K562 (cell line): ENCODE results near the gene DBI. TPM values are rescaled to one million over a fixed set of nuclear protein-coding genes. Genes with fewer than 3 reads are reported as not detected.

Experiments
- CBX5 ChIP-seq: IDR thresholded peaks from 2 replicates; pipeline ENCODE4 v1.6.1; 2014; ENCODE audit warnings: low read depth, borderline replicate concordance
- EGR1 ChIP-seq: fragments of 450-650 bp; conservative IDR thresholded peaks from 2 replicates; pipeline ENCODE4 v1.6.1; 2017; ENCODE audit warnings: mild to moderate bottlenecking
- EP400 ChIP-seq: fragments of 450-650 bp; IDR thresholded peaks from 2 replicates; pipeline ENCODE4 v1.6.1; 2017; ENCODE audit warnings: antibody characterized with exemption, mild to moderate bottlenecking, moderate library complexity
- ETV1 ChIP-seq: fragments of 450-650 bp; conservative IDR thresholded peaks from 2 replicates; pipeline ENCODE4 v1.6.1; 2016; ENCODE audit warnings: missing genetic modification characterization, control low read depth, low read depth, missing compliant biosample characterization
- ETV5 ChIP-seq: sonication (generic); formaldehyde crosslinking; IDR thresholded peaks from 2 replicates; pipeline ENCODE4 v1.4.0; 2020; ENCODE audit warnings: low read depth, mild to moderate bottlenecking, missing genetic modification reagents
- FOXP1 ChIP-seq: sonication (generic); formaldehyde crosslinking; IDR thresholded peaks from 2 replicates; pipeline ENCODE4 v1.8.0; 2022; ENCODE audit warnings: mild to moderate bottlenecking, missing genetic modification reagents
- L3MBTL2 ChIP-seq: fragments of 450-650 bp; IDR thresholded peaks from 2 replicates; pipeline ENCODE4 v1.6.1; 2016; ENCODE audit warnings: mild to moderate bottlenecking, moderate library complexity
- MIER1 ChIP-seq: fragments of 450-650 bp; IDR thresholded peaks from 2 replicates; pipeline ENCODE4 v1.6.1; 2016; ENCODE audit warnings: antibody characterized with exemption, mild to moderate bottlenecking, low read depth
- PCBP2 ChIP-seq: fragments of 200-400 bp; formaldehyde crosslinking; IDR thresholded peaks from 2 replicates; pipeline ENCODE4 v1.6.1; 2018; ENCODE audit warnings: low read length, low read depth, mild to moderate bottlenecking, moderate library complexity; ENCODE audit not compliant: poor library complexity, severe bottlenecking
- PHF20 ChIP-seq: fragments of 450-650 bp; IDR thresholded peaks from 2 replicates; pipeline ENCODE4 v1.6.1; 2018; ENCODE audit not compliant: partially characterized antibody
- PHF21A ChIP-seq: fragments of 450-650 bp; IDR thresholded peaks from 2 replicates; pipeline ENCODE4 v1.6.1; 2017; ENCODE audit warnings: low read depth, borderline replicate concordance
- PPARD ChIP-seq: fragments of 250-450 bp; sonication (Bioruptor Pico); IDR thresholded peaks from 2 replicates; pipeline ENCODE4 v1.8.0; 2022; ENCODE audit warnings: inconsistent platforms, mild to moderate bottlenecking, moderate library complexity
- RAD51 ChIP-seq: fragments of 450-650 bp; IDR thresholded peaks from 2 replicates; pipeline ENCODE4 v1.7.1; 2016; ENCODE audit warnings: low read depth, mild to moderate bottlenecking, borderline replicate concordance
- SAFB ChIP-seq: fragments of 200-400 bp; formaldehyde crosslinking; IDR thresholded peaks from 2 replicates; pipeline ENCODE4 v1.6.1; 2017; ENCODE audit warnings: low read depth, low read length, borderline replicate concordance
- SREBF2 ChIP-seq: sonication (generic); formaldehyde crosslinking; IDR thresholded peaks from 2 replicates; pipeline ENCODE4 v1.4.0; 2020; ENCODE audit warnings: mild to moderate bottlenecking, missing genetic modification reagents
- STAT5B ChIP-seq: fragments of 250-450 bp; sonication (Bioruptor Pico); IDR thresholded peaks from 2 replicates; pipeline ENCODE4 v1.8.0; 2021; ENCODE audit warnings: mild to moderate bottlenecking, inconsistent platforms
- SUPT5H ChIP-seq: fragments of 450-650 bp; IDR thresholded peaks from 2 replicates; pipeline ENCODE4 v1.6.1; 2016
- ZC3H4 ChIP-seq: sonication (generic); formaldehyde crosslinking; IDR thresholded peaks from 2 replicates; pipeline ENCODE4 v1.9.0; 2021; ENCODE audit warnings: missing genetic modification reagents, borderline replicate concordance
- ZFP1 ChIP-seq: fragments of 450-650 bp; formaldehyde crosslinking; IDR thresholded peaks from 2 replicates; pipeline ENCODE4 v1.4.0; 2020; ENCODE audit warnings: mild to moderate bottlenecking, mixed read lengths
- ZFPM2 ChIP-seq: fragments of 250-450 bp; sonication (Bioruptor Pico); IDR thresholded peaks from 2 replicates; pipeline ENCODE4 v1.5.1; 2022; ENCODE audit warnings: mild to moderate bottlenecking
- ZNF133 ChIP-seq: fragments of 250-450 bp; sonication (Bioruptor Pico); IDR thresholded peaks from 2 replicates; pipeline ENCODE4 v1.4.0; 2020; ENCODE audit warnings: mild to moderate bottlenecking
- ZNF232 ChIP-seq: sonication (generic); formaldehyde crosslinking; IDR thresholded peaks from 2 replicates; pipeline ENCODE4 v1.8.0; 2022; ENCODE audit warnings: mild to moderate bottlenecking, missing genetic modification reagents
- ZNF408 ChIP-seq: fragments of 250-450 bp; sonication (Bioruptor Pico); IDR thresholded peaks from 2 replicates; pipeline ENCODE4 v1.4.0; 2020; ENCODE audit warnings: low read depth, mild to moderate bottlenecking, moderate library complexity
- polyA plus RNA-seq, 8 experiments: library from polyadenylated mRNA; depleted of rRNA in 4 of 8; stranded (reverse) in 5 of 8; unstranded in 3 of 8; fragments of >200 nt; fragmentation: Nextera tagmentation in 2 of 8; fragmentation: Illumina TruSeq in 1 of 8; extraction: Ambion mirVana in 2 of 8; extraction: Trizol in 1 of 8; gene quantifications; 2 replicates each; pipeline versions ENCODE4 v1.2.1 to v1.2.3, GENCODE V29; 2011 to 2014; ENCODE audit warnings: inconsistent platforms in 1 of 8, missing spikeins in 1 of 8
- total RNA-seq, 7 experiments: library from RNA; depleted of rRNA in 6 of 7; stranded (reverse); fragments of >200 nt in 6 of 7; fragmentation: Illumina TruSeq in 2 of 7; extraction: Trizol in 2 of 7; gene quantifications; 2 replicates each; pipeline versions ENCODE4 v1.2.1 to v1.2.3, GENCODE V29; 2011 to 2021; ENCODE audit warnings: low replicate concordance in 1 of 7
- TF ChIP-seq, protein P1 (sequence below): fragments of 250-450 bp; sonication (Bioruptor Pico); IDR thresholded peaks from 2 replicates; pipeline ENCODE4 v1.5.0; 2021; ENCODE audit warnings: mild to moderate bottlenecking, moderate library complexity
- TF ChIP-seq, protein P2 (sequence below): fragments of 200-800 bp; sonication (Bioruptor generic); IDR thresholded peaks from 2 replicates; pipeline ENCODE4 v1.6.1; 2017; ENCODE audit warnings: missing genetic modification characterization, missing compliant biosample characterization
- TF ChIP-seq, protein P3 (sequence below): fragments of 450-650 bp; formaldehyde crosslinking; IDR thresholded peaks from 2 replicates; pipeline ENCODE4 v1.4.0; 2022; ENCODE audit warnings: mild to moderate bottlenecking, moderate library complexity

Gene DBI
- total and polyA plus RNA-seq, 9 of the 15 experiments (the other 6 are each of a cell fraction or from before 2014, with no cell fraction given) = 55.8 to 443 (median 194) TPM

DNA sequence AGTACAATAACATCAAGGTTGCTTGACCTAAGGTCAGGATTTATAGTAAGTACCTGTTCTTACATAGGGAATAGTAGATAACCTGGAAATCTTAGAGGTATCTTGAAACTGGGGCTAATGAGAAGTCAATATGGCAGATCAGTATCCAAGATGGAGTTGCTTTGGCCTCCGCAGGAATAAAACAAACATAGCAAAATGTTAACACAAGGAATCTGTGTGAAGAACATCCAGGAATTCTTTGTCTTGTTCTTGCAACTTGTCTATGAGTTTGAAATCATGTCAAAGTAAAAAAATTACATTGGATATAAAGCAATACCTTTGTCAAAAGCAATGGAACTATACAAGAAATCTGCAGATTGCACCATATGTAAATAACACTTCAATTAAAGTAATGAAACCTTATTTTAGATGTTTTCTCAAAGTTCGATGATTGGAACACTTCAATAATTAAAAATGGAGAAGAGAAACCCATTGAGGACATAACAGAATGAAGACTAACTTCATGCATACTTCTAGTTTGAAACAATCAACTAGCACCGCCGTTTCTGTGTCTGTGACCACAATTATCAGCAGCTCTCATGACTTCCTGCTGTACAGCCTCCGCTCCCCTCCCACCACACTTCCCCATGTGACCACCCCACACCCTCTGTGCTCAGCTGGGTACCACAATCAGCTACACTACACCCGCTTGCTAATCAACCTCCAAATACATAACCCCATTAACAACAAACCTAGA, 27.8 kb upstream of the DBI start (continued):
- TF ChIP-seq, protein P1, sequence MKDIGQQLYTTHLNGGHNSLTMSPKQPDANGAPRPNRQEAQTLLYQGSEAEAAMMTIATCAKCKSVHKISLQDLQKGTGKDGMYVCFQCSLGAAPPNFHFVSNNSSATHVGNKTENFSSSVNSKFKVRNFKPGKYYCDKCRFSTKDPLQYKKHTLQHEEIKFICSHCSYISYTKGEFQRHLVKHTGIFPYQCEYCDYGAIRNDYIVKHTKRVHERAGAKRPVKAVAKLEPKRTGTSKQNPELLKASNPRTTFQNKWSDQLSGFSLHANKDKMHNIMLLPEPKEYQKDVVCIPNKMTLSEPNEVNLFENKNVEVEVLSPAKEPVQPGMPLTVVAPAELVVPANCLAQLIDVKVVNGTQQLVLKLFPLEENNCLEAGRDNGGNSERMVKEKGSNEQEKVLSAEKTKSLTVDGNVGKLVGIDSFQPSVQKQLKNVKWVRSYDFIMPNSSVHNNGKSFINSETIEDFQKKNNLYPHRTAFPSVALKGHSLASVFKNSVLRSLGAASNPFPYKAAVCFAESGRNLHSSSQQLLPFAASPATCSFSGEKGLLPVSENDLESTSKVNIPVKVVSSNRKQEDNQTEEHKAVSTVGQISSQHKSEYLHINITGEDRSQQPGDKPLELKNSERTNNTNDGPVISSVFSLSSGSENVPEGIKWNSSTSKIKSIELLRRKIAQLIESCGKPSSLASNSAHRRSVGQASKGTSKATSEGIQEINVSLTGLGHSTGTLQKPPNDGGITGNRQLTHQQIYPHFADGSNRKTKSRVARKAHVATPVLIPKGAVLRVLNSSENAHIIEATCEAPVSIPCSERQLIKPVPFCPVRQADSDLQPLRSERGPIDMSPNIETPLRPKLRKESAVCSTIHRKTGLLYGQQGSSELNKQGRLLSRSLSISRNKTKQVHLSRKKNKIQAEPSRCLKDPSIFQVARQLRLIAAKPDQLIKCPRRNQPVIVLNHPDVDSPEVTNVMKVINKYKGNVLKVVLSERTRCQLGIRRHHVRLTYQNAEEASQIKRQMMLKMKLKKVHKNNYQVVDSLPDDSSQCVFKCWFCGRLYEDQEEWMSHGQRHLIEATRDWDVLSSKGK (CRISPR knock-in tag) = no peak
- TF ChIP-seq ZNF232 (no peak), SAFB (no peak), ZFPM2 (0 out of 2 replicates have a peak, but pooled peaks have one; percentile 24), PPARD (CRISPR knock-in tag) (peak; percentile 79), L3MBTL2 (peak; percentile 21; the same call in 1 of the 2 replicates), ZC3H4 (CRISPR knock-in tag) (no peak), ETV1 (tag) (peak; percentile 51), SUPT5H (no peak), ZNF408 (CRISPR knock-in tag) (no peak), ETV5 (CRISPR knock-in tag) (no peak), PCBP2 (no peak), SREBF2 (CRISPR knock-in tag) (no peak), EGR1 (peak; percentile 40; the same call in 1 of the 2 replicates), RAD51 (peak; percentile 72; the same call in 1 of the 2 replicates), ZNF133 (CRISPR knock-in tag) (peak; percentile 94), MIER1 (no peak), STAT5B (CRISPR knock-in tag) (no peak), FOXP1 (CRISPR knock-in tag) (no peak), PHF20 (no peak), ZFP1 (CRISPR knock-in tag) (peak; percentile 79), CBX5 (no peak), EP400 (no peak), PHF21A (no peak)
- TF ChIP-seq, protein P2, sequence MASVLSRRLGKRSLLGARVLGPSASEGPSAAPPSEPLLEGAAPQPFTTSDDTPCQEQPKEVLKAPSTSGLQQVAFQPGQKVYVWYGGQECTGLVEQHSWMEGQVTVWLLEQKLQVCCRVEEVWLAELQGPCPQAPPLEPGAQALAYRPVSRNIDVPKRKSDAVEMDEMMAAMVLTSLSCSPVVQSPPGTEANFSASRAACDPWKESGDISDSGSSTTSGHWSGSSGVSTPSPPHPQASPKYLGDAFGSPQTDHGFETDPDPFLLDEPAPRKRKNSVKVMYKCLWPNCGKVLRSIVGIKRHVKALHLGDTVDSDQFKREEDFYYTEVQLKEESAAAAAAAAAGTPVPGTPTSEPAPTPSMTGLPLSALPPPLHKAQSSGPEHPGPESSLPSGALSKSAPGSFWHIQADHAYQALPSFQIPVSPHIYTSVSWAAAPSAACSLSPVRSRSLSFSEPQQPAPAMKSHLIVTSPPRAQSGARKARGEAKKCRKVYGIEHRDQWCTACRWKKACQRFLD (CRISPR knock-in tag) = peak; percentile 95
- TF ChIP-seq, protein P3, sequence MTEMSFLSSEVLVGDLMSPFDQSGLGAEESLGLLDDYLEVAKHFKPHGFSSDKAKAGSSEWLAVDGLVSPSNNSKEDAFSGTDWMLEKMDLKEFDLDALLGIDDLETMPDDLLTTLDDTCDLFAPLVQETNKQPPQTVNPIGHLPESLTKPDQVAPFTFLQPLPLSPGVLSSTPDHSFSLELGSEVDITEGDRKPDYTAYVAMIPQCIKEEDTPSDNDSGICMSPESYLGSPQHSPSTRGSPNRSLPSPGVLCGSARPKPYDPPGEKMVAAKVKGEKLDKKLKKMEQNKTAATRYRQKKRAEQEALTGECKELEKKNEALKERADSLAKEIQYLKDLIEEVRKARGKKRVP (CRISPR knock-in tag) = peak; percentile 85
